Stimulated activated CD4-positive, alpha-beta T cell treated with anti-CD3 and anti-CD28 coated beads, Interleukin-12 subunit alpha, Interleukin-12 subunit beta, amount 100 ng/mL, for 48 hours (primary cell): ENCODE results near the gene FBXO5.
"Not testable (repeated sequence)": the region's sequence is repeated elsewhere in the genome, so short reads cannot be mapped to it uniquely, and the experiment has no call there.

Source experiments
- DNase-seq, 3 donors: peaks; one replicate each; pipeline ENCODE4 v3.0.0-alpha.2; 2020; ENCODE audit warnings: low read depth in 2 of 3, low spot score in 1 of 3

Gene FBXO5

DNA sequence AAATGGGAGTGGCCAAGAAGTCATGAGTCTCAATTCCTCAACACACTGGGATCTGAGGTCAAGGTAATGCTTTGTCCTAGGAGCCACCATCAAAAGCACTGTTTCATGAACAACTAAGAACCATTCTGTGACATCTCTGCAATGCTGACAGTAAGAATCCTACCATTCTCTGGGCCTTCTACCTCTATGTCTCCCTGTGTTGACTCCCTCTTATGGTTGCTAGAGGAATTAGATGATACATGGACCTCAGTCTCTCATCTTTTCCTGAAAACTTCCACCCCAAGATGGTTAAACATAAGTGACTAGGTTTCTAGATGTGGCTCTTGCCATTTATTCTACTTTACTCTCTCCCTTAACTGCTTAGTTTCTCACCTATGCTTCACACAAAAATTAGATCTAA is 10.6 kb upstream of the FBXO5 start:
- DNase-seq: no peak

DNA sequence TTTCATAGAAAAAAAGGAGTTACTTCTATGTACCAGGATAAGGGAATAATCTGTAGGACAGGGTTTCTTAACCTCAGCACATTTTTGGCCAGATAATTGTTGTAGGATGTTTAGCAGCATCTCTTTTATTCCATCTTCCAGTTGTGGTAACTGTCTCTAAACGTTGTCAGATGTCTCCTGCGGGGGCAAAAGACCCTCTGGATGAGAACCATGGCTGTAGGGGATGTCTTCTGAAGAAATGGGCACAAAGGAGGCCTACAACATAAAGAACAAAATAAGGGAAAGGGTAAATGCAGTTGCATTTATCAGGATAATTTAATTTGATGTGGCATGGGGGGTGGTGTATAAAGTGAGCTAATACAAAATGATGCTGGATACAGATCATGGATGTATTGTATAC is 4.1 kb upstream of the FBXO5 start:
- DNase-seq: no peak

- DNase-seq: not testable (repeated sequence)
Measured at GRCh38 chr6:152985300-152985699, 2.5 kb upstream of the FBXO5 start.

GRCh38 chr6:152984513-152984872 is 1.7 kb upstream of the FBXO5 start:
- no peak for DNase-seq

- peak; percentile 72 to 77 (median 75) for DNase-seq
Measured at GRCh38 chr6:152983637-152984512, 1.0 kb upstream of the FBXO5 start.

DNA sequence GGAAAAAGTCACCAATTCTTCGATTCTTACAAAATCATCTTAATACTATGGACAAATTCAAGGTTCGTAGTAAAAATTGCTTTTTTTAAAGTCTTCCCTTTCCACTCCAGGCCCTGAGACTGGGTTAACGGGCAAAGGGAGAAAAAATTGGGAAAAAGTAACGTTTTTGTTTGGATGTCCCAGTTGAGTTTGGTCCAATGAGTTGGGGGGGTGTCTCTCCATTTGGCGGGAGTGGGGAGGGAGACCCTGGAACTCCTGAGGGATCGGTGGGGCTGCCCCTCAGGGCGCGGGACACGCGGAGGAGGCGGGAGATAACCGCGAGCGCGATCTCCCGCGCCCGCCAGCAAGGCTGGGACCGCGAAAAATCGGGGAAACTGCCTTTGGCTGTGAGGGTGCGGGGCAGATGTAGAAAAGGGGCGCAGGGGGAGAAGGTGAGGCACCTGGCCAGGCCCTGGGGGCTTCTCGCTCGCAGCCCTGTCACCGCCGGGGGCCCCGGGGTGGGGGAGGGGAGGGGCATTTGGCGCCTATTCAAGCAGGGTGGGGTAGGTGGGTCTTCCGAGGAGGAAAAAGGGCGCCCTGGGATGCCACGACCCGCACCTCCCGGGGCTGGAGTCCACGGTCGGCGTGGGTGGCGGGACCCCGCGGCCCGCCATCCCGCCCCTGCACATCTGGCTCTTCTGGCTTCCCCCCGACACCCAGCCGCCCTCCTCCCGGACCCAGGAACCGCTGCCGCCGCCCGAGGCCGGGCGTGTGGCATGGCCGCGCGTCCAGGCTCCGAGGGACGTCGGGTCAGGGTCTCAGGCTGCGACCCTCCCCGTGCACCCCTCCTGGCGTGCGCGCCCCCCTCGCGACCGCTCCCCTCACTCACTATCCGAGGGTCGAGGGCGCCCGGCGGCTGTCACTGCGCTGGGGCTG is 595 bp downstream of the FBXO5 start:
- peak in 2 of 3 donors; percentile 14 to 15 for DNase-seq

DNA sequence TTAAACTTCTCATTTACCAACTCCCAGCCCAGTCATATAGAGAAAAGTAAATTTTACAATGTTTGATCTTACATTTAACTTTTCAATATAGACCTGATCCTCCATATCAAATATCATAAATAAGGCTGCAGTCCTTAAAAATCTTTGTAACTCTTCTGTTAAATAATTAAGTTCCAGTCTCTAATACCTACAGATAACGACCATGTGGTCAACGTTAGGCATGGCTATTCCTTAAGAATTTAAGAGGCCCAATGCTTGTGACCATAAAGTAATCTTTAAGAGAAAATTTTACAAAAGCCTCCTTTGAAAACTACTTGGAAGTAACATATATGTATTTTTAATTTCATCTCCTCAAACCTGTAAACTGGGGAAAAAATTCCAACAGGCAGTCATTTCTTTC is 1.6 kb downstream of the FBXO5 start:
- DNase-seq: no peak

DNA sequence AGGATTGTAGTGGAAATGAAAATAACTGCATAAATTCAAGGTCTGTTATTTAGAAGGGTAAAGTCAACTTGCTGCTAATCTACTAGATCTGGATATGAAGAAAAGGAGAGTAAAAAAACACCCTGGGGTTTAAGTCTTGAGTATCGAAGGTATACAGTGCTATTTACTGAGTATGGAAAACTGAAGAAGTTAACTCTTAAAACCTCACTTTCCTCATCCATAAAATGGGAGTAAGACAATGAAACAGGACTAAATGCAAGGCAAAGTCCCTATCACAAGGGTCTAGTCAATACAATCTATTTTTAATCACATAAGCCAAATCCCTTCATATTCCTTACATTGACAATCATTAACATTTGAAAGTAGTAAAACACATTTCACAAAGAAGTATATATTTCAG is 2.2 kb downstream of the FBXO5 start:
- no peak for DNase-seq

DNA sequence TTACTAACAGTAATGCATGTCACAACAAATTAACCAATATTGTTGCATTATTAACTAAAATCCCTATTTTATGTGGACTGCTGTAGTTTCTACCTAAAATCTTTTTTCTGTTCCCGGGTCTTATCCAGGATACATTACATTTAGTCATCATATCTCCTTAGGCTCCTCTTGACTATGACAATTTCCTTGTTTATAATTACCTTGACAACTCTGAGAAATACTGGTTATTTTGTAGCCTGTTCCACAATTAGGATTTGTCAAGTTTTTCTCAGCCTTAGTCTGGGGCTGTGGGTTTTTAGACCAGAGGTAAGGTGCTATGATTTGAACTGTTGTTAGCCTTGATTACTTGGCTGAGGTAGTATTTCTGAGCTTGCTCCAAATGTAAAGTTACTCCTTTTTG is 3.7 kb downstream of the FBXO5 start:
- DNase-seq: no peak

GRCh38 chr6:152978058-152978457 is 4.8 kb downstream of the FBXO5 start:
- no peak for DNase-seq

GRCh38 chr6:152977556-152977955 is 5.3 kb downstream of the FBXO5 start:
- DNase-seq: no peak

DNA sequence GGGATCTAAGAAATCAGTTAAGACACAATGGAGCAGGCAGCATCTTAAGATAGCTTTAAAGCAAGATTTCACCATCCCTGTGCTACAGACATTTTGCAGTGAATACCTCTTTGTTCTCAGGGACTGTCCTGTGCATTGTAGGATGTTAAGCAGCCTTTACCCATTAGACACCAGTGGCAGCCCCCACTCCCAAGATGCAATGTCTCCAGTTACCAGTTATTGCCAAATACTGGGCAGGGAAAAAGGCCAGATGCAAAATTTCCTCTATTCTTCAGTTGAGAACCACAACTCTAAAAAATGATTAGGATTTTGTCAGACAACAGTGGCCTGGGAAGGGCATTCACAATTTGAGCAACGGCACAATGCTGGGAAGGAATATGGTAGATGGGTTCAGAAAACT is 6.1 kb downstream of the FBXO5 start:
- DNase-seq: no peak

GRCh38 chr6:152975204-152975915 is 7.5 kb downstream of the FBXO5 start:
- DNase-seq: no peak

DNA sequence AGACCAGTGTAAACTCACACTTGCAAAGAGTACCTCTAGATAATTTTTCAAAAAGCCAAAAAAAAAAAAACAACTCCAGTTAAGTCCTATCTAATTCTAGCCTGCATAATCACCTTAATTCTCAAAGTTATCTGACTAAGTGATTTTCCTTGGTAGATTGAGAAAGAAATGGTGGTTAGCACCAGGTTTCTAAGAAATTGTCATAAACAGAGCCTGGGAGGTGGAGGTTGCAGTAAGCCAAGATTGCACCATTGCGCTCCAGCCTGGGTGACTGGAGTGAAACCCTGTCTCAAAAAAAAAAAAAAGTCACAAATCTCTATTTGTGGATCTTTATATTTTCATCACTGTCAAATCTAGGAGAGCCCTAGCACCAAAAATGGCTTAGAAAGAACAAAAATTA is 8.9 kb downstream of the FBXO5 start:
- DNase-seq: no peak

DNA sequence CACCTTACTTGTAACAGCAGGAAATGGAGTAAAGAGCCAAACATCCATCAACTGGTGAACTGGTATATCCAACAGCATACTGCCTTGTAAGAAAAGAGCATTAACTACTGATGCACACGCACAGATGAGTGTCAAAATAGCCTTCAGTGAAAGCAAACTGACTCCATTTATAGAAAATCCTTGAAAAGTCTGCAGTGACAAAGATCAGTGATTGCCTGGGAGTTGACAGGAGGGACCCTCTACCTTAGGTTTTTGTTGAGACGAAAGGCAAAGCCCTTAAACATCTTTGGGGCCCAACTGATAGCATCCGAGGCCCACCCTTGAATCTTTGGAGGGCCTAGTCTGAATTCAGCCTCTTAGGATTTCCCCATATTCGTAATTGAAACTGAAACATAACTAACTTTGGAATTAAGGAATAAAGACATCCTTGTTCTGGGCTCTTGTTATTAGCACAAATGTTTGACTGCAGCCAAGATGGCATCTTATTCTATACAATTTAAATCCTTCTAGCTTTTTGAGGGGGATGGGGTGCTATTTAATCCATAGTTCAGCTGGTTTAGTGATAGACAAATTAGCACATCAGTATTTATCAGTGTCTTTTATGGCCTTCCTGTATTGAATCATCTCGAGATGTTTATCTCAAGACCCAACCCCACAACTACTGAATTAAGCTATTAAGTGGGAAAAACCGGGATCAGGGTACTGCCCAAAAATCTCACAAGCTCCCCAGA is 13.0 kb downstream of the FBXO5 start:
- no peak for DNase-seq

DNA sequence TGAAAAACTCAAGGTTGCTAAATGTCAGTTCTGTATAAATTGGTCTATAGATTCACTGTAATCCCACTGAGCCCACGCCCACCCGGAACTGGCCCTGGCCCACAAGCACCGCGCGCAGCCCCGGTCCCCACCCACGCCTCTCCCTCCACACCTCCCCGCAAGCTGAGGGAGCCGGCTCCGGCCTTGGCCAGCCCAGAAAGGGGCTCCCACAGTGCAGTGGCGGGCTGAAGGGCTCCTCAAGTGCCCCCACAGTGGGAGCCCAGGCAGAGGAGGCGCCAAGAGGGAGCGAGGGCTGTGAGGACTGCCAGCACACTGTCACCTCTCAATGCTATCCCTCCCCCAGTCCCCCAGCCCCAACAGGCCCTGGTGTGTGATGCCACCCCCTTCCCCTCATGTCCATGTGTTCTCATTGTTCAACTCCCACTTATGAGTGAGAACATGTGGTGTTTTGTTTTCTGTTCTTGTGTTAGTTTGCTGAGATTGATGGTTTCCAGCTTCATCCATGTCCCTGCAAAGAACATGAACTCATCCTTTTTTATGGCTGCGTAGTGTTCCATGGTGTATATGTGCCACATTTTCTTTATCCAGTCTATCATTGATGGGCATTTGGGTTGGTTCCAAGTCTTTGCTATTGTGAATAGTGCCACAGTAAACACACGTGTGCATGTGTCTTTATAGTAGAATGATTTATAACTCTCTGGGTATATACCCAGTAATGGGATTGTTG is 16.5 kb downstream of the FBXO5 start:
- DNase-seq: not testable (repeated sequence)

- no peak for DNase-seq
Measured at GRCh38 chr6:152959333-152959732, 23.5 kb downstream of the FBXO5 start.

- no peak for DNase-seq
Measured at GRCh38 chr6:152957796-152958195, 25.0 kb downstream of the FBXO5 start.

DNA sequence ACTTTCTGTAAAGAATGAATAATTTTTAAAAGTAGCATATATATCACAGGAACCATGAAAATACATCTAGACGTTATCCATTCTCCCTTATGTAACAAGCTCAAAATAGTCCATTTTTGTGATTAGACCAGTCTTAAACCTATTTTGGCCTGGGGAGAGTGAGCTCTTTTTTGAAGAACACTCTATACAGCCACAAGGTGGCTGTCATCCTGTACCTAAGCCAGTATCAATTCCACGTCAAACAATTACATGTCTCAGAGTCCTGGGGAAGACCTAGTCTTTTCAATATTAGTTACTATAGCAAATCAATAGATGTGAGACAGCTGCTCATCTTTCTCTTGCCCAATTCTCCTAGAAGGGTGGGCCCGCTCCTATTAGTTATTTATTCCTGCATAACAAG is 28.4 kb downstream of the FBXO5 start:
- no peak for DNase-seq

DNA sequence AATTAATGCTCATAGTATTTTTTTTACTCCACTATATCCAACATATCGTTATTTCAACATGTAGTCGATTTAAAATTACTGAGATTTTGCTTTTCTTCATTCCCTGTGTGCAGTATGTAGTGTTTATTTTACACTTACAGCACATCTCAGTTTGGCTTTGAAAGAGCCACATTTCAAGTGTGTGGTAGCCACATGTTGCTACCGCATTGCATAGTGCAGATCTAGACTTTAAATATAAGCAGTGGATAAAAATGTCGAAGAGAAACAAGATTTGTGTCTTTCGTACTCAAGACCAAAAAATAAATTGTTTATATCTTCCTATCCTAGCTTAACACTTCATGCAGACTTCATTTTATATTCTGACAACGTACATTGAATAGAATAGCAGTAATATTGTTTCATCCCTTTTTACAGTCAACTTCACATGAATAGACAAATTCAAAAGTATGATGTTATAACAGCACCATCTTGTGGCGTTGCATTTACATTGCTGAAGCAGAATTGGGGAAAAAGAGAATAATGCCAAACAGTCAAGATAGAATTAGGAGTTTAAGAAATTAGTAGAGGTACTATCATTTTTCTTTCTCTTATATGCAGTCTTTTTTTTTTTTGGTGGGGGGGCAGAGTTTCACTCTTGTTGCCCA is 29.9 kb downstream of the FBXO5 start:
- no peak for DNase-seq
